H1 (cell line): ENCODE data around the gene TBPL2. TPM values are rescaled to one million over a fixed set of nuclear protein-coding genes. Genes with fewer than 3 reads are reported as not detected.

ENCODE experiments used
- ATF2 ChIP-seq: IDR thresholded peaks from 2 replicates; pipeline ENCODE4 v1.6.1; 2012; ENCODE audit warnings: low read length, inconsistent platforms
- CREB1 ChIP-seq: IDR thresholded peaks from 2 replicates; pipeline ENCODE4 v1.6.1; 2012; ENCODE audit warnings: inconsistent platforms
- EGR1 ChIP-seq: IDR thresholded peaks from 2 replicates; pipeline ENCODE4 v1.6.1; 2011; ENCODE audit warnings: low read depth, low read length, borderline replicate concordance
- MAFK ChIP-seq: IDR thresholded peaks from 2 replicates; pipeline ENCODE4 v1.6.1; 2012; ENCODE audit warnings: low read depth, mild to moderate bottlenecking, improper control_type of control experiment, low read length
- PHF8 ChIP-seq: fragments of 200-600 bp; sonication (generic); conservative IDR thresholded peaks from 2 replicates; pipeline ENCODE4 v1.7.1; 2012; ENCODE audit warnings: low read depth, mild to moderate bottlenecking, inconsistent platforms, low read length, moderate library complexity
- POU5F1 ChIP-seq: IDR thresholded peaks from 2 replicates; pipeline ENCODE4 v1.6.1; 2011; ENCODE audit warnings: low read depth, mild to moderate bottlenecking, low read length, moderate library complexity
- RNF2 ChIP-seq: fragments of 200-900, 300-1000 bp; sonication (generic); IDR thresholded peaks from 2 replicates; pipeline ENCODE4 v1.7.1; 2016; ENCODE audit warnings: borderline replicate concordance, low read depth, mild to moderate bottlenecking, antibody characterized with exemption, low read length; ENCODE audit not compliant: poor library complexity, severe bottlenecking; ENCODE audit errors: missing control alignments
- TAF1 ChIP-seq: IDR thresholded peaks from 2 replicates; pipeline ENCODE4 v1.6.1; 2011; ENCODE audit warnings: mild to moderate bottlenecking, low read depth, low read length
- TAF7 ChIP-seq: optimal IDR thresholded peaks from 2 replicates; pipeline ENCODE3; 2011; ENCODE audit warnings: low read depth, mild to moderate bottlenecking, inconsistent platforms, low read length, moderate library complexity, borderline replicate concordance
- polyA plus RNA-seq, 7 experiments: library from polyadenylated mRNA; depleted of rRNA in 3 of 7; stranded (reverse) in 5 of 7; unstranded in 2 of 7; fragments of >200 nt in 5 of 7; fragments of 200-250 nt in 2 of 7; gene quantifications; 1 replicate in 5 of 7; 2 replicates in 1 of 7; 4 replicates in 1 of 7; pipeline versions ENCODE4 v1.2.1 to v1.2.3, GENCODE V29; 2011 to 2013; ENCODE audit warnings: missing spikeins in 2 of 7, mixed read lengths in 2 of 7
- total RNA-seq: library from RNA; stranded (reverse); fragmentation: NEBNext Ultra II Directional; extraction: Animal tissue kit (Norgen Biotek cat#: 25700); gene quantifications from 2 replicates; pipeline ENCODE4 v1.2.1, GENCODE V29; 2021
- TF ChIP-seq, protein P1 (sequence below): fragments of 300-600 bp; sonication (generic); IDR thresholded peaks from 2 replicates; pipeline ENCODE4 v1.7.1; 2012; ENCODE audit warnings: low read length, moderate library complexity, mild to moderate bottlenecking, inconsistent platforms; ENCODE audit not compliant: insufficient replicate concordance

Gene TBPL2
- total and polyA plus RNA-seq, 2 of the 8 experiments (the other 6 are each of a cell fraction or from before 2014, with no cell fraction given): 0.03 TPM; not detected in 1

DNA sequence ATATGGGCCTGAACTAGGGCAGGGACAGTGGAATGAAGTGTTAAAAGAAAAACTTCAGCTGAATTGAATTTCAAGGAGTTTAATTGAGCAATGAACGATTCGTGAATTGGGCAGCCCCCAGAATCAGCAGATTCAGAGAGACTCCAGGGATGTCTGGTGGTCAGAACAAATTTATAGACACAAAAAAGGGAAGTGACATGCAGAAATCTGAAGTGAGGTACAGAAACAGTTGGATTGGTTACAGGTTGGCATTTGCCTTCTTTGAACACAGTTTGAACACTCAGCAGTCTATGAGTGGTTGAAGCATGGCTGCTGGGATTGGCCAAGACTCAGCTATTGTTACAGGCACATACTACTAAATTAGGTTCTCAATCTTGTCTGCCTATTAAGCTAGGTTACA is 9.7 kb upstream of the TBPL2 start (continued):
- TF ChIP-seq, protein P1, sequence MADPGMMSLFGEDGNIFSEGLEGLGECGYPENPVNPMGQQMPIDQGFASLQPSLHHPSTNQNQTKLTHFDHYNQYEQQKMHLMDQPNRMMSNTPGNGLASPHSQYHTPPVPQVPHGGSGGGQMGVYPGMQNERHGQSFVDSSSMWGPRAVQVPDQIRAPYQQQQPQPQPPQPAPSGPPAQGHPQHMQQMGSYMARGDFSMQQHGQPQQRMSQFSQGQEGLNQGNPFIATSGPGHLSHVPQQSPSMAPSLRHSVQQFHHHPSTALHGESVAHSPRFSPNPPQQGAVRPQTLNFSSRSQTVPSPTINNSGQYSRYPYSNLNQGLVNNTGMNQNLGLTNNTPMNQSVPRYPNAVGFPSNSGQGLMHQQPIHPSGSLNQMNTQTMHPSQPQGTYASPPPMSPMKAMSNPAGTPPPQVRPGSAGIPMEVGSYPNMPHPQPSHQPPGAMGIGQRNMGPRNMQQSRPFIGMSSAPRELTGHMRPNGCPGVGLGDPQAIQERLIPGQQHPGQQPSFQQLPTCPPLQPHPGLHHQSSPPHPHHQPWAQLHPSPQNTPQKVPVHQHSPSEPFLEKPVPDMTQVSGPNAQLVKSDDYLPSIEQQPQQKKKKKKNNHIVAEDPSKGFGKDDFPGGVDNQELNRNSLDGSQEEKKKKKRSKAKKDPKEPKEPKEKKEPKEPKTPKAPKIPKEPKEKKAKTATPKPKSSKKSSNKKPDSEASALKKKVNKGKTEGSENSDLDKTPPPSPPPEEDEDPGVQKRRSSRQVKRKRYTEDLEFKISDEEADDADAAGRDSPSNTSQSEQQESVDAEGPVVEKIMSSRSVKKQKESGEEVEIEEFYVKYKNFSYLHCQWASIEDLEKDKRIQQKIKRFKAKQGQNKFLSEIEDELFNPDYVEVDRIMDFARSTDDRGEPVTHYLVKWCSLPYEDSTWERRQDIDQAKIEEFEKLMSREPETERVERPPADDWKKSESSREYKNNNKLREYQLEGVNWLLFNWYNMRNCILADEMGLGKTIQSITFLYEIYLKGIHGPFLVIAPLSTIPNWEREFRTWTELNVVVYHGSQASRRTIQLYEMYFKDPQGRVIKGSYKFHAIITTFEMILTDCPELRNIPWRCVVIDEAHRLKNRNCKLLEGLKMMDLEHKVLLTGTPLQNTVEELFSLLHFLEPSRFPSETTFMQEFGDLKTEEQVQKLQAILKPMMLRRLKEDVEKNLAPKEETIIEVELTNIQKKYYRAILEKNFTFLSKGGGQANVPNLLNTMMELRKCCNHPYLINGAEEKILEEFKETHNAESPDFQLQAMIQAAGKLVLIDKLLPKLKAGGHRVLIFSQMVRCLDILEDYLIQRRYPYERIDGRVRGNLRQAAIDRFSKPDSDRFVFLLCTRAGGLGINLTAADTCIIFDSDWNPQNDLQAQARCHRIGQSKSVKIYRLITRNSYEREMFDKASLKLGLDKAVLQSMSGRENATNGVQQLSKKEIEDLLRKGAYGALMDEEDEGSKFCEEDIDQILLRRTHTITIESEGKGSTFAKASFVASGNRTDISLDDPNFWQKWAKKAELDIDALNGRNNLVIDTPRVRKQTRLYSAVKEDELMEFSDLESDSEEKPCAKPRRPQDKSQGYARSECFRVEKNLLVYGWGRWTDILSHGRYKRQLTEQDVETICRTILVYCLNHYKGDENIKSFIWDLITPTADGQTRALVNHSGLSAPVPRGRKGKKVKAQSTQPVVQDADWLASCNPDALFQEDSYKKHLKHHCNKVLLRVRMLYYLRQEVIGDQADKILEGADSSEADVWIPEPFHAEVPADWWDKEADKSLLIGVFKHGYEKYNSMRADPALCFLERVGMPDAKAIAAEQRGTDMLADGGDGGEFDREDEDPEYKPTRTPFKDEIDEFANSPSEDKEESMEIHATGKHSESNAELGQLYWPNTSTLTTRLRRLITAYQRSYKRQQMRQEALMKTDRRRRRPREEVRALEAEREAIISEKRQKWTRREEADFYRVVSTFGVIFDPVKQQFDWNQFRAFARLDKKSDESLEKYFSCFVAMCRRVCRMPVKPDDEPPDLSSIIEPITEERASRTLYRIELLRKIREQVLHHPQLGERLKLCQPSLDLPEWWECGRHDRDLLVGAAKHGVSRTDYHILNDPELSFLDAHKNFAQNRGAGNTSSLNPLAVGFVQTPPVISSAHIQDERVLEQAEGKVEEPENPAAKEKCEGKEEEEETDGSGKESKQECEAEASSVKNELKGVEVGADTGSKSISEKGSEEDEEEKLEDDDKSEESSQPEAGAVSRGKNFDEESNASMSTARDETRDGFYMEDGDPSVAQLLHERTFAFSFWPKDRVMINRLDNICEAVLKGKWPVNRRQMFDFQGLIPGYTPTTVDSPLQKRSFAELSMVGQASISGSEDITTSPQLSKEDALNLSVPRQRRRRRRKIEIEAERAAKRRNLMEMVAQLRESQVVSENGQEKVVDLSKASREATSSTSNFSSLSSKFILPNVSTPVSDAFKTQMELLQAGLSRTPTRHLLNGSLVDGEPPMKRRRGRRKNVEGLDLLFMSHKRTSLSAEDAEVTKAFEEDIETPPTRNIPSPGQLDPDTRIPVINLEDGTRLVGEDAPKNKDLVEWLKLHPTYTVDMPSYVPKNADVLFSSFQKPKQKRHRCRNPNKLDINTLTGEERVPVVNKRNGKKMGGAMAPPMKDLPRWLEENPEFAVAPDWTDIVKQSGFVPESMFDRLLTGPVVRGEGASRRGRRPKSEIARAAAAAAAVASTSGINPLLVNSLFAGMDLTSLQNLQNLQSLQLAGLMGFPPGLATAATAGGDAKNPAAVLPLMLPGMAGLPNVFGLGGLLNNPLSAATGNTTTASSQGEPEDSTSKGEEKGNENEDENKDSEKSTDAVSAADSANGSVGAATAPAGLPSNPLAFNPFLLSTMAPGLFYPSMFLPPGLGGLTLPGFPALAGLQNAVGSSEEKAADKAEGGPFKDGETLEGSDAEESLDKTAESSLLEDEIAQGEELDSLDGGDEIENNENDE: no peak
- TF ChIP-seq MAFK (no peak), EGR1 (no peak), TAF1 (no peak), TAF7 (no peak), CREB1 (no peak), ATF2 (no peak), RNF2 (no peak), POU5F1 (no peak), PHF8 (no peak)
